Stimulated activated CD4-positive, alpha-beta T cell treated with anti-CD3 and anti-CD28 coated beads, Interleukin-1b, Interleukin-23, amount 100 ng/mL, for 24 hours (primary cell): ENCODE results near the gene PGS1.
A peak's percentile ranks its signal among the peaks of the same experiment; 100 is the strongest.

ENCODE experiments used
- DNase-seq, 4 experiments: peaks; one replicate each; pipeline ENCODE4 v3.0.0-alpha.2; 2020; ENCODE audit warnings: low read depth in 4 of 4, low spot score in 1 of 4

The PGS1 gene

DNA sequence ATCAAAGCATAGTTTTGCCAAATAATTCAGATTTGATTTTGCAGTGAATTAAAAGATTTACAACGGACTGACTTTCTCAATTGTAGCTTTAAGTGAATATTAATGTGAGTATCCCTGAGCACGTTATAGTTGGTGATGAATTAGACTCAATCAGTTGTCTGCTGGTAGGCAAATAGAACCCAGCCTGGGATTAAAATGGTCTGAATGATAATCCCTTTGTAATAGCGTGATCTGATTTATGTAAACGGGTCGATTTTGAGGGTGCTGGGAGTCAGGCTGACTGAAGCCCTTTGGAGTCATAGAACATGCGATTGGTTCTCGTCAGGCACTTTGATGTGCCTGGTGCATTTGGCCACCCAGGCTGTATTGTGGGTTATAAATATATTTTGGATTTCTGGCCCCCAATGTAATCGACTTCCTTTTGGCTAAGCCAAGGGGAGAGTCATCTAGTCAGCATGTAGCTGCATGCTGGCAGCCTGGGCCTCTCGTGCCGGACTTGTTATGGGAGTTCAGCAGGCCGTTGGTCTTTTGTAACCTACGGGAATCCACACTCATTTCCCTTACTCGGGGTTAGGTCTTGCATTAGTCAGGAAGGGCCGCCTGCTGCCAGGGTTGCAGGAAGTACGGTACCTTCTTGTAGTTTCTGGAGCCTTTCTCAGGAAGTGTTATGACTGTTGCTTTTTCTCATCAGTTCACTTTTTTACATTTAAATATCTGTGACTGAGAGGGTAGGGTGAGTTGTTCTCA is 5.4 kb downstream of the PGS1 start:
- DNase-seq, result peak in 3 of 4 experiments; percentile 36 to 67 (median 46)

DNA sequence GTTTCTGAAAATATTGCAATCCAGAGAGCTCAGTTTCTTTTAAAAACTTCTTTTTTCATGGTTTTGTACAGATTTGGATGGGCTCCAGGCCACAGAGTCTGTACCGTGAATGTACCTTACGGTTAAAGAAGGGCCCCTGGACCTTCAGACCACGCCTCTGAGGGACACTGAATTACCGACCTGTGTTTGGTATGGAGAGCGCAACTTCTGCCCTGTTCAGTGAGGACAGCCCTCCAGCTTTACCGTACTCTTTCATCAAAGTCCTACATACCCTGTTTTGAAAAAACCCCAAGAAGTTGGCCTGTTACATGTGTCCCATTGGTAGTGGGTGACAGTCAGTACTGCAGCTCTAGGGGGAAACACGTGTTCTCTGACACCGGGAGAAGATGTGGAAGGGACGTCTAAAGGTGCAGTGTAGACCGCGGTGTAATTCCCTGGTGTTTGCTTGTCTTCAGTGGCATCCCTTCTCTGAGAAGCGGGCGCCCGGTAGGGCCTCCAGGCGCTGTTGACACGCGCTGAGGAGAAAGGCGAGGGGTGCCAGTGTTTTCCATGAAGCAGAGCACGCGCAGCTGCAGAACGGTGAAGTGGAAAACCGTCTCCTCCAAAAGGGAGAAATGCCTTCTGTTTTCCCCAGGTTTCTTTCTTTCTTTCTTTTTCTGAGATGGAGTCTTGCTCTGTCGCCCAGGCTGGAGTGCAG is 6.2 kb downstream of the PGS1 start:
- no peak for DNase-seq

DNA sequence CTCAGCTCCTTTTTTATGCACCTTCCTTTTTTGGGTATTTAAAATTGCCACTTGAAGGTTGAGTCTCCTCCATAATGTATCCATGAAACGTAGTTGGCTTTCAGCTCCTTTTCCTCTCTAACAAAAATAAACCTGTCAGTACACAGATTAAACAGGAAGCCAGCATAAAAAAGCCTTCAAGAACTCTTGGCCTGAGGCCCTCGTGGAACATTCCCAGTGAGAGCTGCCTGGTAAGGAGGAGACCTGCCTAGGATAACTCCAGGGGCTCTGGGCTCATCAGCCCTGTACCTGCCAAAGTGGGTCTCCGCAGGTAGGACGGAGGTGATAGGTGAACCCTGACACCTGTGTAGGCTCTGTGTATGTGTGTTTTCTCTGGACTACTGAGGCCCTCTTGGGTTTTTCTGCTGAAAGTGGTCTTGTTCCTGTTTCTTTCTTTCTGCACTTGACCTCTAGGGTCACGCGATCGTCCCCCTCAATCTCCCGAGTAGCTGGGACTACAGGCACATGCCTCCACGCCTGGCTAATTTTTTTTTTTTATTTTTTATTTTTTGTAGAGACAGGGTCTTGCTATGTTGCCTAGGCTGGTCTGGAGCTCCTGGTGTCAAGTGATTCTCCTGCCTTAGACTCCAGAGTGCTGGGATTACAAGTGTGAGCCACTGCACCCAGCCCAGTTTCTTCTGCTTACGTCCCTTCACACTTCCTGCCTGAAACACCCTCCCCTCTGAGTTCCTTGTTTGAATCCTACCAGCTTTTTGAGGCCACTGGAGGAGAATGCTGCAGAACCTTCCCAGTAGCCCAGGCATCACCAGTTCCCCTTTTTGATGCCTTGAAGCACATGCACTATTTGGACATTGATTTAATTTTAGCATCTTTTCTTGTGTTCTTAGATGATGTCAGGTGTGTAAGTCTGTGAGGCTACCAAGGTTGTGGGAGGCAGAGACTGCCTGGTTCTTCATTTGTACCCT is 9.8 kb downstream of the PGS1 start:
- DNase-seq, result no peak

DNA sequence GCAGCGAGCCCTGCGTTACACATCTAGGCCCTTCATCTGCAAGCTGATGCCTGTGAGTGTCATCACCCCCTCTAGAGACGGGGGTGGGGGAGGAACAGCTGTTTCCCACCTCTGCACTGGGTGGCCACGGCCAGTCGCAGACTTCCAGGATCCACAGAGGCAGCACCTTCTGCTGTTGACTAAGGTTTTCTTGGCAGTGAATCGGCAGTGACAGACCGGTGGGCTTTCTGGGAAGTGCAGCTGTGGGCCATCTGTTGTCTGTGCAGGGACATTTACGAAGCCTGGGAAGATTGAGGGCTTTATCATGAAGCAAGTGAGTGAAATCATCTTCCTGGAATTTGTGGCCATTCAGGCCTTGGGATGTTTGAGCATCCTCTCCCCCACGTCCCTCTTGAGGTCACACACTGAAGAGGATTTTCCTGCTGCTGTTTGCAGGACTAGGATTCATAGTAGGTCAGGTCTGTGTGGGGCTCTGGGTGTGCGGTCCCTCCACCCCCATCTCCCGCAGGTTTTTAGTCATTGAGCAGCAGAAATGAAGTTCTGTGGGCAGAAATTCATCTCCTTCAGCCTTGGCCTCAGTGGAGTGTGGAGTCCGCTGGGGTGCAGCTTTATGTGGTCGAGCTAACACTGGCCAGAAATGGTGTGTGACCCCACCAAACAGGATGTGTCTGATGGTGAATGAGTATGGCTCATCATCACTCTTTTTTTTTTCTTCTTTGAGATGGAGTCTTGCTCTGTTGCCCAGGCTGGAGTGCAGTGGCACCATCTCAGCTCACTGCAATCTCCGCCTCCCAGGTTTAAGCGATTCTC is 12.0 kb downstream of the PGS1 start:
- no peak for DNase-seq

DNA sequence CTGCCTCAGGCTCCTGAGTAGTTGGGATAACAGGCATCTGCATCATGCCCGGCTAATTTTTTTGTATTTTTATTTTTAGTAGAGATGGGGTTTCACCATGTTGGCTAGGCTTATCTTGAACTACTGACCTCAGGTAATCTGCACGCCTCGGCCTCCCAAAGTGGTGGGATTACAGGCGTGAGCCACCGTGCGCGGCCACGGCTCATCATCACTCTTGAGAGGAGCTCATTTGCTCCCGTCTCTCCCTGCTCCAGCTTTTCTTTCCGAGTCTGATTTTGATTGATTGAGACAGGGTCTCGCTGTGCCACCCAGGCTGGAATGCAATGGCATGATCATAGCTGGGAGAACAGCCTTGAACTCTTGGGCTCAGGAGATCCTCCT is 12.6 kb downstream of the PGS1 start:
- no peak for DNase-seq

DNA sequence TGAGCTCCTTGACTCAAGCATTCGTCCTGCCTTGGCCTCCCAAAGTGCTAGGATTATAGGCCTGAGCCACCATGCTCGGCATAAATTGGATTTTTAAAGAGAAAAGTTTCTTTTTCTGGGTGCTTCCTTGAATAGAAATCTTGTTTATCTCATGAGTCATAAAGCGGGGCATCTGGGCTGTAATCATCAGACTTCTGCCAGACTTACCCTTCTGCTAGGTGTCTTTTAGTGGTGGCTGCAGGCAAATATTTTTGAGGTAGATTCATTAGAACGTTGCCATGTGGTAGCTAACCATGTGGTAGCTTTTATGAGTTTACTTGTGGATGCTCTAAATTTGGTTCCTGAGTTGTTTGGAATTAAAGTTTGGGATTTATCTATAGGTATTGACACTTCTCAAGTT is 13.4 kb downstream of the PGS1 start:
- no peak for DNase-seq

DNA sequence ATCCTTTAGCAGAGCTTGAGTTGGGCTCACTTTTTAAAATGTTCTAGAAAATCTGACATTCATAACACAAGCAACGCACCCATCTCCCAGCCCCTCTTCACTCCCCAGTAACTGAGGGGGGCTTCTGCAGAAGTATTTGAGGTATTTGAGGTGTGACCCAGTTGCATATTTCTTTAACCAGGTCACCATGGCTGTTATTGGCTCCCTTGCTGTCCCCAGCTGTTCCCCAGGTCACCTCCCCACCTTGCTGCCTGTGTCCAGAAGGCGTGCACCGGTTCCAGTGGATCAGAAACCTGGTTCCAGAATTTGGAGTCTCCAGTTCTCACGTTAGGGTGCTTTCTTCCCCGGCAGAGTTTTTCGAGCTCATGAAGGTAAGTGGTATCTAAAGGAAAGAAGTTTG is 13.8 kb downstream of the PGS1 start:
- no peak for DNase-seq

DNA sequence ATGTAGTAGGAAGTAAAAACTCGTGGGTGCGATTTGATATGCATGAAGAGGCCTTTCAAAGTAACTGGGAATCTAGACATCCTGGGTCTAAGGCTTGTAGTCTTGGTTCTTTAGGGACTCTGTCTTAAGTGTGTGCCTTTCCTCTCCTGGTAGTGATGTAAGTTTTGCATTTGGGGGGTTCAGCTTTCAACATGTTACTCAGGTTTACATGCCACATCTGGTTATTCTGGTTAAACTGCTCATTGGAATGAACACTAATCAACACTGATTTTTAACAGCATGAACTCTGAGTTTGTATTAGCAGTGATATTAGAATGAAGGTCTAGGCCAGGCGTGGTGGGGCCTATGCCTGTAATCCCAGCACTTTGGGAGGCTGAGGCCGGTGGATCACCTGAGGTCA is 15.1 kb downstream of the PGS1 start:
- DNase-seq, result no peak

DNA sequence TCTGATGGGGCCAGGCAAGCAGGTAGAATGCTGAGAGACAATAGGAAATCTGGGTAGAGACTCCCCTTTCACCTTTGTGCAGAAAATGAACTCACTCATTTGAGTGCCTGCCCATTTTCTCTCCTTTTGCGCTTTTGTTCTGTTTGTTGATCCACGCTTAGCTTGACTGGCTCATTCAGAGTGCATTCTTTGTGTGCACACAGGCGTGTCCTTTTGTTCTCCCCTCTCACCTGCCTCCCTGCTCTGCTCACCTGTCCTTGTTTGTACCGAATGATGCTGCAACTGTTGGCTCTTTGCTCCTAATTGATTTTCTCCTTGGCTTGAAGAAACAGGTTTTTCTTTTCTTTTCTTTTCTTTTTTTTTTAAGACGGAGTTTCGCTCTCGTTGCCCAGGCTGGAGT is 15.8 kb downstream of the PGS1 start:
- no peak for DNase-seq

DNA sequence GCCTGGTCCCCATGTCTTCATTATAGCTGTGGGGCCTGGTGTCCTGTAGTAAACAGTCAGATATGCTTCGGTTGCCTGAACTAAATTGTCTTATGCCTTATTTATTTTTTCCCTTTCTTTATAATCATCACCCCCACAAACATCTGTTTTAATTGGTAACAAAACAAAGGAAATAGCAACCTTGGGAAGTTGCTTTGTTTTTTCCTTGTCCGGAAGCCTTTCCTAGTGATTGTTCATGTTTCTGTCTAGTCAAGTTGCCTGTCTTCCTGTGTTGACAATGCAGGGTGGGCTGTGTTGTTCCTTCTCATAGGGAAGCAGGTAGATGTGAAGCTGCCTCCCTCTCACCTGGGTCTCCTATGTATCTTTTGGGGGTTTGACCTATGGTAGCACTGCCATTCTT is 16.7 kb downstream of the PGS1 start:
- no peak for DNase-seq

DNA sequence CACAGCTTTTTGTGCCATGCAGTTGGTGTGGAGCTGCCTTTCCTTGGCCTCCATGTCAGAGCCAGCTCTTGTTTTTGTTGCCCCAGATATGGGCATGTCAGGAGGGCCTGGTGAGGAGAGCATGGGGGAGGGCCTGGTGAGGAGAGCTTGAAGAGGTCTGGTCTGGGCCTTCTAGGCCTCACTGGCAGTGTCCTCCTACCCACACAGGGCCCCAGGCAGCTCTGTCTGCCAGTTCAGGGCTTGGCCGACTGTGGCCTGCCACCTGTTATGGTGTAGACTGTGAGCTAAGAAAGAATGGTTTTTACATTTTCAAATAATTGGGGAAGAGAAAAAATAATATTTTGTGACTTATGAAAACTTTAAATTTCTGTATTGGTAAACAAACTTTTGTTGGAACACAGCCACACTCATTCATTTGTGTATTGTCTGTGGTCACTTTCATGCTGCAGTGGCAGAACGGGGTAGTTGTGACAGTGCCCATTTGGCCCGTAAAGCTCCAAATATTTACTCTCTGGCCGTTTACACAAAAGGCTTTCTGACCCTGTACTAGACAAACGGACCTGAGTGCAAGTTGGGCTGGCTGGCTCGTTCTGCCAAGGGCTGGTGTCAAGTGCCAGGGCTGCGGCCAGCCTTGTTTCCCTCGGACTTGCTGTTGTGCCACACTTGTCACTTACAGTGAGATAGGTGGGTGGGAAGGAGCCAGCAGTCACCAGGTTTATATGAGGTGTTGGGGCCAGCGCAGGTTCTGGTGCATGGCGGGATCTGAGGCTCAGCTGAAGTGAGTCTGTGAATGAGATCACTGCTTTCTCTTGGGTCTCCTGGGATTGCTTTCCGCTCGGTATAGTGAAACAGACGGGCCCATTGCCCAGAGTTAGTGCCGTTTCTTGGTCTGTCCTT is 18.2 kb downstream of the PGS1 start:
- no peak for DNase-seq

DNA sequence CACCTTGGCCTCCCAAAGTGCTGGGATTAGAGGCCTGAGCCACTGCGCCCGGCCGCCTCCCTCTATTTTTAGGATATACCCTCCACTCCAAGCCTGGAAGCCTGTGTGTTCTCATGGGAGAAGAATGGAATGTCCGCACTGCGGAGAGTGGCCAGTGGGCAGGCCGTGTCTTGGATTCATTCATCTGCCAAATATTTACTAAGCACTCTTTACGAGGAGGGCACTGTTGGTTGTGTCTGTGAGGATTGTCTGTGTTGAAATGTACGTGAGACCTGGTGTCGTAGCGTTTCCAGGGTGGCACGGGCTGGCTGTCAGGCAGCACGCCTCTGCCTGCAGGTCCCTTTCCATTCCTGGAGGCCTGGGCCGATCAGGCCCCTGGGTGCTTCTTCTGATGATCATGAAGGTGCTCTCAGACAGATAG is 19.2 kb downstream of the PGS1 start:
- DNase-seq, result no peak

DNA sequence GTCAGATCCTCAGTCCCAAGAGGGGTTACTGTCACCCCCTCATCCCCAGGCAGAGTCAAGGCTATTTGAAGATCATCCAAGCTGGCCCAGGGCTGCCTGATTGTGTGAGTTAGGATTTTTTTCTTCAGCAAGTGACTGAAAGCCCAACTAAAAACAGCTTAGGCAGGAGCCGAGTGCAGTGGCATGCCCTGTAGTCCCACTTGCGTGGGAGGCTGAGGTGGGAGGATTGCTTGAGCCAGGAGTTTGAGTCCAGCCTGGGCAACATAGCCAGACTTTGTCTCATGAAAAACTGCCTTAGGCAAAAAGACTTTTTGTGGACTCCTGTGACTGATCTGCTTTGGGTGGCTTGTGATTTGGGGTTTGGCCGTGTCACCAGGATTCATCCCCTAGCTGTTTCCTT is 19.9 kb downstream of the PGS1 start:
- DNase-seq, result no peak

DNA sequence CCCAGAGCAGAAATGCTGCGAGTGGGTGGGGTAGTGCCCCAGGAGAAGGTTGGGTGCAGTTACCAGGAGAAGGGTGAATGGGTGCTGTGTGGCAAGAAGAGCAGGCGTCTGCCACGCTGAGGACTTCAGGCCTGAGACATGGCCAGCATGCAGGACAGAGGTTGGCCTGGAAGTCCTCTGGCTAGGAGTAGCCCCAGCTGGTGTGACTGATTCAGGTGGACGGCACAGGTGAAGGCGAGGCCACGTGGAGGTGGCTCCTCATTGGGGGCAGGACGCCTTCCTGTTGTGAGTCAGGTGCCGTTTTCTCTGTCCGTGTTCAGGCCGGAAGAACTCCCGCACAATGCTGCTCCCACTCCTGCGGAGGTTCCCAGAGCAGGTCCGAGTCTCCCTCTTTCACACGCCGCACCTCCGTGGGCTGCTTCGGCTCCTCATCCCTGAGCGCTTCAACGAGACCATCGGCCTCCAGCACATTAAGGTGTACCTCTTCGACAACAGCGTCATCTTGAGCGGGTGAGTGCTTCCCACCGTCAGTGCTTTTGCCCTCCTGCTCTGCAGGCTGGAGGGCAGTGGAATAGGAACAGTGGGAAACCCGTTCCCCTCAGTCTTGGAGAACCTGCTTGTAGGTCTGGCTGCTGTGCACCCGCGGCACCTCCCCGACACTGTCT is 20.7 kb downstream of the PGS1 start:
- no peak for DNase-seq

DNA sequence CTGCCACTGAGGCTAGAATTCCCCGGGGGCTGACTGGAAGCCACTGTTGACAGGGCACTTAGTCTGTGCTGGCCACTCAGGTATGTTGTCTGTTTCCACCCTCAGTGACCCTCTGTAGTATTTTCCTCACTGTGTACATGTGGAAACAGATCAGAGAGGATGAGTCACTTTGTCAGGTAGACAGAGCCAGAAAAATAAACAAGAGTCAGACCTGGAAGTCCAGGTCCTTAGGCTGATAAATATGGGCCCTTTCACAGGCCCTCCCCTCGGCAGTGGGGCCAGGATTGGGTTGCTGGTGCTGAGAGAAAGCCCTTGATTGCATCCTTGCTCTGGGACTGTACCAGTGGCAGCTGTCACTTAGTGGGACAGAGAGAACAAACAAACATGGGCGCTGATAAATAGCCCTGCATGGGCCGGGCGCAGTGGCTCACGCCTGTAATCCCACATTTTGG is 21.3 kb downstream of the PGS1 start:
- no peak for DNase-seq

DNA sequence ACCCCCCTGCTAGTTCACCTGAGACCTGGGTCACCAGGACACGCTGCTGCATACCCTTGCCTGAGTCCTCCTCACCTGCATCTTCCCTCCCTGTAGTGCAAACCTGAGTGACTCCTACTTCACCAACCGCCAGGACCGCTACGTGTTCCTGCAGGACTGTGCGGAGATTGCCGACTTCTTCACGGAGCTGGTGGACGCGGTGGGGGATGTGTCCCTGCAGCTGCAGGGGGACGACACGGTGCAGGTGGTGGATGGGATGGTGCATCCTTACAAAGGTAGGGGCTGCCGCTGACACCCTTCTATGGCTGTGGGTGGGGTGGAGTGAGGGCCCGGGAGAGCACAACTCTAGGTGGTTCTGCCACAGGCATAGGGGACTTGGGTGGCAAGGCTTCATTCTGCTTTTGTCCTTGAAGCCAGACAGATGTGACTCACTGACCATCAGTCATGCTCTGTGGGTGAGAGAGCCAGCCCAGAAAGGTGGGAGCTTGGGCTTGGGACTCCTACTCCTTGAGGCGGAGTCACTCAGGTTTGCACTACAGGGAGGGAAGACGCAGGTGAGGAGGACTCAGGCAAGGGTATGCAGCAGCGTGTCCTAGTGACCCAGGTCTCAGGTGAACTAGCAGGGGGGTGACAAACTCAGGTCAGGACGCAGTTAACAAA is 22.3 kb downstream of the PGS1 start:
- DNase-seq, result no peak

DNA sequence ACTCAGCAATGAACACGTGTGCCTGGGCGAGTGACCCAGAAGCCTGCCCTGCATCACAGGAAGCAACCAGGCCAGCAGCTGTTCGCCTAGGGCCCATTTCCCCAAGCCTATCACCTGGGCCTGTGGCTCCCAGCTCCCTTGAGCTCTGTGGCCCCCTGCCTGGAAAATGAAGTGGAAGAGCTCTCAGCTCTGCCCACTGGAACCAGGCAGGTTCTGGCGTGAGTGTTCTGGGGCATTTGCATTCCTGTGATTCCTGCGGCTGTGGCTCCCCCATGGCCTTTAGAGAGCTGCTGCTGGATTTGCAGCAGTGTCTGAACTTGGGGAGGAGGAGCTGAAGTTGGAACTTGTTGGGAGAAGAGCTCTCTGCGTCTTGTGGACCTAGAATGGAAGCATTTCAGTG is 22.8 kb downstream of the PGS1 start:
- DNase-seq, result no peak

DNA sequence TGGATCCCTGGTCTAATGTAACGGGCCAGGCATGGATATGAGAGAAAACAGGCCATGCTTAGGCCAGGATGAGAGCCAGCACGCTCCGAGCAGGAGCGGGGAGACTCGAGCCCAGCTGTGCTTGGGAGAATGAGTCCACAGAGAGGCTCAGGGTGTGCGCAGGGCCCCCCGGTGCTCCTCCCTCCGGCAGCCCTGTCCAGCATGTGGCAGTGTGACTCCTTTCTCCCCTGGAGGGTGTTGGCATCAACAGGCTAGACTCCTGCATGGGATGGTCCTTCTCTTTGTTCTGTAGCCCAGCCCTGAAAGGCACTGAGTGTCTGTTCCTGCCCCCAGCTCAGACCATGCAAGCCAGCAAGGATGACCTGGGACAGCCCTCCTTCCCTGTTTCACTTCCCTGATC is 23.4 kb downstream of the PGS1 start:
- no peak for DNase-seq

DNA sequence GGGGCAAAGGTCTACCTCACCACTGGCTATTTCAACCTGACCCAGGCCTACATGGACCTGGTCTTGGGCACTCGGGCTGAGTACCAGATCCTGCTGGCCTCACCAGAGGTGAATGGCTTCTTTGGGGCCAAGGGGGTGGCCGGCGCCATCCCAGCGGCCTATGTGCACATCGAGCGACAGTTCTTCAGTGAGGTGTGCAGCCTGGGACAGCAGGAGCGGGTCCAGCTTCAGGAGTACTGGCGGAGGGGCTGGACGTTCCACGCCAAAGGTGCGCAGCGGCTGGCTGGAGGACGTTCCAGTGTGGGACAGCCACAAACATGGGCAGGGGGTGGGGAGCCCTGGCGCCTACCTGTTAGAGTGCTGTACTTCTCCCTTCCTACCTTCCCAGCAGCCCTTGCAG is 25.4 kb downstream of the PGS1 start:
- DNase-seq, result no peak
